ENCODE results near the gene MAPKAPK2. TPM values are rescaled to one million over a fixed set of nuclear protein-coding genes. Genes with fewer than 3 reads are reported as not detected.

The MAPKAPK2 gene
- total RNA-seq, 1 experiment from 2014 or later, result 98.5 TPM

- DNase-seq, result no peak
Measured at GRCh38 chr1:206668874-206669410, 15.8 kb upstream of the MAPKAPK2 start.

GRCh38 chr1:206672011-206672688 is 12.6 kb upstream of the MAPKAPK2 start:
- ATAC-seq, result no peak
- no peaks in the 10 kb centered on the region for H3K27me3 ChIP-seq (ENCODE audit: low read length)
- CTCF ChIA-PET, result interaction anchor here (0.6 kb wide), 1 partner anchor 83 kb away, joined by 3 read pairs; no protein-coding TSS in a partner anchor
- DNase-seq, result no peak
- no peak overlapping the region for H3K4me3 ChIP-seq (ENCODE audit: low read length)
- no TSS peak for BruUV-seq (replicated peaks)
- TF ChIP-seq EZH2 (IDR thresholded peaks at IDR 0.05; ENCODE audit: low read length, unreplicated experiment), result no peak
- TF ChIP-seq CTCF (conservative IDR thresholded peaks at IDR 0.05; ENCODE audit: low read depth, low read length), result no peak
- TF ChIP-seq EZH2phosphoT487 (IDR thresholded peaks at IDR 0.05; ENCODE audit: borderline replicate concordance, low read length), result no peak
- H3F3A ChIP-seq (ENCODE audit: low read length, unreplicated experiment), result no peaks in the 10 kb centered on the region
- no peak overlapping the region for H3K9ac ChIP-seq (ENCODE audit: low read length)
- H3K4me1 ChIP-seq (ENCODE audit: insufficient read depth, low read length), result peaks cover 17% of the 10 kb centered on the region
- no peaks in the 10 kb centered on the region for H3K36me3 ChIP-seq (ENCODE audit: low read depth, low read length)
- POLR2A ChIA-PET (ENCODE audit: unreplicated experiment), result no interaction called here
- intact Hi-C loops (cut with micrococcal nuclease), result no loop called here
- no peaks in the 10 kb centered on the region for H4K20me1 ChIP-seq (ENCODE audit: low read length)
- H2AFZ ChIP-seq (ENCODE audit: low read length), result no peak overlapping the region
- no peaks in the 10 kb centered on the region for H3K9me2 ChIP-seq (replicated peaks; ENCODE audit: low read length)
- no peaks in the 10 kb centered on the region for H3K79me2 ChIP-seq (ENCODE audit: low read length)
- H3K9me3 ChIP-seq (ENCODE audit: low read length), result no peaks in the 10 kb centered on the region
- no peak overlapping the region for H3K27ac ChIP-seq (ENCODE audit: low read length)
- H3K4me2 ChIP-seq (ENCODE audit: low read length), result no peak overlapping the region

More at GRCh38 chr1:206668874-206669410, 15.8 kb upstream of the MAPKAPK2 start:
- ChIA-PET CTCF (no interaction called here), POLR2A (ENCODE audit: unreplicated experiment) (no interaction called here)
- no peak overlapping the region for H3K9ac ChIP-seq (ENCODE audit: low read length)
- no peaks in the 10 kb centered on the region for H3K79me2 ChIP-seq (ENCODE audit: low read length)
- no peaks in the 10 kb centered on the region for H3K27me3 ChIP-seq (ENCODE audit: low read length)
- no peaks in the 10 kb centered on the region for H4K20me1 ChIP-seq (ENCODE audit: low read length)
- no peaks in the 10 kb centered on the region for H3K9me2 ChIP-seq (replicated peaks; ENCODE audit: low read length)
- no TSS peak for BruUV-seq (replicated peaks)
- intact Hi-C loops (cut with micrococcal nuclease), result no loop called here
- no peaks in the 10 kb centered on the region for H3K9me3 ChIP-seq (ENCODE audit: low read length)
- no peak for ATAC-seq
- no peak overlapping the region for H3K27ac ChIP-seq (ENCODE audit: low read length)
- H3K36me3 ChIP-seq (ENCODE audit: low read depth, low read length), result no peaks in the 10 kb centered on the region
- no peak overlapping the region for H2AFZ ChIP-seq (ENCODE audit: low read length)
- peaks cover 2% of the 10 kb centered on the region; the same call in 1 of the 2 replicates for H3K4me1 ChIP-seq (ENCODE audit: insufficient read depth, low read length)
- no peak overlapping the region for H3K4me2 ChIP-seq (ENCODE audit: low read length)
- H3K4me3 ChIP-seq (ENCODE audit: low read length), result no peak overlapping the region
- no peaks in the 10 kb centered on the region for H3F3A ChIP-seq (ENCODE audit: low read length, unreplicated experiment)
- TF ChIP-seq EZH2 (IDR thresholded peaks at IDR 0.05; ENCODE audit: low read length, unreplicated experiment), result no peak
- TF ChIP-seq CTCF (conservative IDR thresholded peaks at IDR 0.05; ENCODE audit: low read depth, low read length), result no peak
- no peak for TF ChIP-seq EZH2phosphoT487 (IDR thresholded peaks at IDR 0.05; ENCODE audit: borderline replicate concordance, low read length)
